Body of pancreas (tissue), 4 donors: ENCODE data around the gene MAML2.

ENCODE experiments used
- POLR2A ChIP-seq, 3 donors: fragments of 450-650 bp; IDR thresholded peaks; one replicate each; pipeline ENCODE4 v1.6.1; 2016; ENCODE audit warnings: antibody characterized with exemption in 3 of 3, mild to moderate bottlenecking in 2 of 3
- TF ChIP-seq, protein P1 (sequence below), 7 experiments: fragments of 450-650 bp in 4 of 7; fragments of 200-600 bp in 3 of 7; sonication (generic) in 3 of 7; IDR thresholded peaks; one replicate each; pipeline ENCODE4 v1.5.1; 2016 to 2019; ENCODE audit warnings: antibody characterized with exemption in 7 of 7

DNA sequence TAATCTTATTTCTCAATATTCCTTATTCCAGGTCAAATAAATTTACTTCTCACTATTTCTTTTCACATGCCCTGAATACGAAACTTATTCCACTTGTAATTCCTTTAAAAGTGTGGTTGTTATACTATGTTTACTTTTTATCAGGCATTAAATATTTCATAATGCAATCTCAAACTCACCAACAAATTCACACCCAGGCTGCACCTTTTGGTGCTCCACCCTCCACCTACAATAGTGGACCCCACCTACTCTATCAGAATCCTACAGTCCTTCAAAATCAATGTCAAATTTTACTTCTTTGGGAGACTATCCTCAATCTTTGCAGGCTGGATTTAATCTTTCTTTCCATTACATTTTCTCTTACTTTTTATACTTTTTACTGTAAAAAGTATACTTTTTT is 353.2 kb downstream of the MAML2 start:
- no peak for TF ChIP-seq POLR2A (IDR thresholded peaks at IDR 0.05)
- TF ChIP-seq, protein P1, sequence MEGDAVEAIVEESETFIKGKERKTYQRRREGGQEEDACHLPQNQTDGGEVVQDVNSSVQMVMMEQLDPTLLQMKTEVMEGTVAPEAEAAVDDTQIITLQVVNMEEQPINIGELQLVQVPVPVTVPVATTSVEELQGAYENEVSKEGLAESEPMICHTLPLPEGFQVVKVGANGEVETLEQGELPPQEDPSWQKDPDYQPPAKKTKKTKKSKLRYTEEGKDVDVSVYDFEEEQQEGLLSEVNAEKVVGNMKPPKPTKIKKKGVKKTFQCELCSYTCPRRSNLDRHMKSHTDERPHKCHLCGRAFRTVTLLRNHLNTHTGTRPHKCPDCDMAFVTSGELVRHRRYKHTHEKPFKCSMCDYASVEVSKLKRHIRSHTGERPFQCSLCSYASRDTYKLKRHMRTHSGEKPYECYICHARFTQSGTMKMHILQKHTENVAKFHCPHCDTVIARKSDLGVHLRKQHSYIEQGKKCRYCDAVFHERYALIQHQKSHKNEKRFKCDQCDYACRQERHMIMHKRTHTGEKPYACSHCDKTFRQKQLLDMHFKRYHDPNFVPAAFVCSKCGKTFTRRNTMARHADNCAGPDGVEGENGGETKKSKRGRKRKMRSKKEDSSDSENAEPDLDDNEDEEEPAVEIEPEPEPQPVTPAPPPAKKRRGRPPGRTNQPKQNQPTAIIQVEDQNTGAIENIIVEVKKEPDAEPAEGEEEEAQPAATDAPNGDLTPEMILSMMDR (IDR thresholded peaks at IDR 0.05), result no peak
